ENCODE results near the gene PTPN7. TPM values are rescaled to one million over a fixed set of nuclear protein-coding genes. Genes with fewer than 3 reads are reported as not detected.
"Not testable (repeated sequence)": the region's sequence is repeated elsewhere in the genome, so short reads cannot be mapped to it uniquely, and the experiment has no call there.

PTPN7 gene
- polyA plus RNA-seq, 1 of the 3 experiments (the other 2 are of a cell fraction), result not detected

GRCh38 chr1:202146279-202146678 is 14.1 kb downstream of the PTPN7 start:
- Histone ChIP-seq H3K9me2 (no peaks in the 10 kb centered on the region), H3K4me3 (ENCODE audit: low read depth in 2 of 2, low read length in 1 of 2) (no peak overlapping the region), H3K27me3 (ENCODE audit: insufficient read depth) (no peaks in the 10 kb centered on the region), H3K4me1 (ENCODE audit: control insufficient read depth in 1 of 2, insufficient read depth in 2 of 2, low read depth in 1 of 2, low read length in 1 of 2) (peaks cover 8 to 16% of the 10 kb centered on the region in 2 experiments; a peak in 2 of 4 replicates), H3K9ac (no peak overlapping the region), H2AFZ (ENCODE audit: low read depth) (no peak overlapping the region), H3K79me2 (ENCODE audit: insufficient read depth) (peaks cover 37% of the 10 kb centered on the region), H3K9me3 (no peaks in the 10 kb centered on the region), H4K20me1 (ENCODE audit: insufficient read depth) (peaks cover 25% of the 10 kb centered on the region), H3K27ac (ENCODE audit: low read depth in 2 of 2, low read length in 1 of 2) (no peak overlapping the region), H3K4me2 (no peak overlapping the region), H3K36me3 (replicated peaks in 1 of 2; ENCODE audit: control insufficient read depth in 1 of 2, insufficient read depth in 2 of 2, low read length in 1 of 2) (no peaks in the 10 kb centered on the region), H3F3A (replicated peaks; ENCODE audit: insufficient read depth) (peaks cover 5% of the 10 kb centered on the region)
- CTCF ChIA-PET, result interaction anchor here (1.0 to 1.6 kb wide), 3 partner anchors 9 to 12 kb away, joined by 4 to 6 read pairs (median 5); no protein-coding TSS in a partner anchor
- POLR2A ChIA-PET, result no interaction called here
- WGBS (ENCODE audit: low lambda C conversion rate), result 90% methylated on average over 5 of the region's 5 CpGs
- TF ChIP-seq EZH2phosphoT487 (IDR thresholded peaks at IDR 0.05; ENCODE audit: borderline replicate concordance, low read depth), result no peak
- no peak for TF ChIP-seq TCF12 (IDR thresholded peaks at IDR 0.05)
- TF ChIP-seq RCOR1 (IDR thresholded peaks at IDR 0.05; ENCODE audit: low read length), result no peak
- TF ChIP-seq MXI1 (IDR thresholded peaks at IDR 0.05; ENCODE audit: low read depth, low read length), result no peak
- TF ChIP-seq, protein P1, sequence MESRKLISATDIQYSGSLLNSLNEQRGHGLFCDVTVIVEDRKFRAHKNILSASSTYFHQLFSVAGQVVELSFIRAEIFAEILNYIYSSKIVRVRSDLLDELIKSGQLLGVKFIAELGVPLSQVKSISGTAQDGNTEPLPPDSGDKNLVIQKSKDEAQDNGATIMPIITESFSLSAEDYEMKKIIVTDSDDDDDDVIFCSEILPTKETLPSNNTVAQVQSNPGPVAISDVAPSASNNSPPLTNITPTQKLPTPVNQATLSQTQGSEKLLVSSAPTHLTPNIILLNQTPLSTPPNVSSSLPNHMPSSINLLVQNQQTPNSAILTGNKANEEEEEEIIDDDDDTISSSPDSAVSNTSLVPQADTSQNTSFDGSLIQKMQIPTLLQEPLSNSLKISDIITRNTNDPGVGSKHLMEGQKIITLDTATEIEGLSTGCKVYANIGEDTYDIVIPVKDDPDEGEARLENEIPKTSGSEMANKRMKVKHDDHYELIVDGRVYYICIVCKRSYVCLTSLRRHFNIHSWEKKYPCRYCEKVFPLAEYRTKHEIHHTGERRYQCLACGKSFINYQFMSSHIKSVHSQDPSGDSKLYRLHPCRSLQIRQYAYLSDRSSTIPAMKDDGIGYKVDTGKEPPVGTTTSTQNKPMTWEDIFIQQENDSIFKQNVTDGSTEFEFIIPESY (IDR thresholded peaks at IDR 0.05; ENCODE audit: borderline replicate concordance, low read depth), result no peak
- DNase-seq, result no peak

DNA sequence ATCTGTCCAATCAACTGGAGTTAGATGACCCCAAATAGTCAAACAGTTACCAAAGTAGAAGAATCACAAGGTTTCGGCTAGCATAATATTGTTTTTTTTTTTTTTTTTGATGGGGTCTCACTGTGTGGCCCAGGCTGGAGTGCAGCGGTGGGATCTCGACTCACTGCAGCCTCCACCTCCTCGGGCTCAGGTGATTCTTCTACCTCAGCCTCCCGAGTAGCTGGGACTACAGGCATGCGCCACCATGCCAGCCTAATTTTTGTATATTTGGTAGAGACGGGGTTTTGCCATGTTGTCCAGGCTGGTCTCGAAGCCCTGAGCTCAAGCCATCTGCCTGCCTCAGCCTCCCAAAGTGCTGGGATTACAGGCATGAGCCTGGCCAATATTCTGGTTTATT is 14.7 kb downstream of the PTPN7 start:
- H3K36me3 ChIP-seq (replicated peaks in 1 of 2; ENCODE audit: control insufficient read depth in 1 of 2, insufficient read depth in 2 of 2, low read length in 1 of 2); H3K27ac ChIP-seq (ENCODE audit: low read depth in 2 of 2, low read length in 1 of 2); DNase-seq; H3K9me3 ChIP-seq; H3K27me3 ChIP-seq (ENCODE audit: insufficient read depth); H3K9ac ChIP-seq; POLR2A ChIA-PET; H3K4me3 ChIP-seq (ENCODE audit: low read depth in 2 of 2, low read length in 1 of 2); H3F3A ChIP-seq (replicated peaks; ENCODE audit: insufficient read depth); H3K9me2 ChIP-seq; H2AFZ ChIP-seq (ENCODE audit: low read depth): not testable (repeated sequence)
- CTCF ChIA-PET, result interaction anchor here (1.6 kb wide), 1 partner anchor 11 kb away, joined by 4 read pairs; no protein-coding TSS in a partner anchor
- Histone ChIP-seq H3K4me1 (ENCODE audit: control insufficient read depth in 1 of 2, insufficient read depth in 2 of 2, low read depth in 1 of 2, low read length in 1 of 2) (peaks cover 8 to 16% of the 10 kb centered on the region in 2 experiments; a peak in 2 of 4 replicates), H4K20me1 (ENCODE audit: insufficient read depth) (peaks cover 30% of the 10 kb centered on the region), H3K79me2 (ENCODE audit: insufficient read depth) (peaks cover 42% of the 10 kb centered on the region), H3K4me2 (peak overlapping the region; percentile 89)
- WGBS (ENCODE audit: low lambda C conversion rate), result 97% methylated on average over 8 of the region's 8 CpGs

- Histone ChIP-seq H2AFZ (ENCODE audit: low read depth) (peak overlapping the region; percentile 87), H3K27me3 (ENCODE audit: insufficient read depth) (no peaks in the 10 kb centered on the region), H3K79me2 (ENCODE audit: insufficient read depth) (peaks cover 48% of the 10 kb centered on the region), H3K36me3 (replicated peaks in 1 of 2; ENCODE audit: control insufficient read depth in 1 of 2, insufficient read depth in 2 of 2, low read length in 1 of 2) (no peaks in the 10 kb centered on the region), H4K20me1 (ENCODE audit: insufficient read depth) (peaks cover 36% of the 10 kb centered on the region), H3K9me3 (no peaks in the 10 kb centered on the region), H3K4me3 (ENCODE audit: low read depth in 2 of 2, low read length in 1 of 2) (peak overlapping the region; percentile 87 to 93), H3K4me2 (peak overlapping the region; percentile 89), H3F3A (replicated peaks; ENCODE audit: insufficient read depth) (peaks cover 5% of the 10 kb centered on the region), H3K9ac (peak overlapping the region; percentile 90), H3K9me2 (no peaks in the 10 kb centered on the region), H3K27ac (ENCODE audit: low read depth in 2 of 2, low read length in 1 of 2) (peak overlapping the region in 1 of 2 experiments; percentile 74; a peak in 1 of 4 replicates), H3K4me1 (ENCODE audit: control insufficient read depth in 1 of 2, insufficient read depth in 2 of 2, low read depth in 1 of 2, low read length in 1 of 2) (peaks cover 8 to 16% of the 10 kb centered on the region in 2 experiments; a peak in 2 of 4 replicates)
- ChIA-PET CTCF (interaction anchor here (2.4 kb wide), 1 partner anchor 10 kb away, joined by 14 read pairs; no protein-coding TSS in a partner anchor), POLR2A (no interaction called here)
- DNase-seq, result peak; percentile 57
- no peak for TF ChIP-seq FOXJ3 (CRISPR knock-in tag; IDR thresholded peaks at IDR 0.05)
- no peak for TF ChIP-seq IRF3 (IDR thresholded peaks at IDR 0.05; ENCODE audit: low read depth, low read length)
- no peak for TF ChIP-seq EP300 (IDR thresholded peaks at IDR 0.05; ENCODE audit: borderline replicate concordance in 1 of 2, low read depth in 1 of 2, low read length in 1 of 2)
- TF ChIP-seq ELF1 (IDR thresholded peaks at IDR 0.05), result no peak
- TF ChIP-seq JUND (IDR thresholded peaks at IDR 0.05), result no peak
- no peak for TF ChIP-seq GATA2 (CRISPR knock-in tag; IDR thresholded peaks at IDR 0.05)
- TF ChIP-seq MEF2A (IDR thresholded peaks at IDR 0.05; ENCODE audit: borderline replicate concordance, low read depth), result no peak
- no peak for TF ChIP-seq USF2 (IDR thresholded peaks at IDR 0.05; ENCODE audit: borderline replicate concordance, low read depth, low read length)
- TF ChIP-seq CHD2 (IDR thresholded peaks at IDR 0.05; ENCODE audit: low read length, partially characterized antibody), result no peak
- TF ChIP-seq, protein P2, sequence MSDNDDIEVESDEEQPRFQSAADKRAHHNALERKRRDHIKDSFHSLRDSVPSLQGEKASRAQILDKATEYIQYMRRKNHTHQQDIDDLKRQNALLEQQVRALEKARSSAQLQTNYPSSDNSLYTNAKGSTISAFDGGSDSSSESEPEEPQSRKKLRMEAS (IDR thresholded peaks at IDR 0.05; ENCODE audit: low read depth), result no peak
- WGBS (ENCODE audit: low lambda C conversion rate), result 29% methylated on average over 13 of the region's 13 CpGs
Observed at GRCh38 chr1:202145068-202145743, 15.2 kb downstream of the PTPN7 start.
